Ishikawa (cell line): ENCODE results near the gene RBMS3.
"Not testable (repeated sequence)": the region's sequence is repeated elsewhere in the genome, so short reads cannot be mapped to it uniquely, and the experiment has no call there.

Experiments
- CEBPB ChIP-seq: IDR thresholded peaks from 2 replicates; pipeline ENCODE4 v1.6.1; 2012
- EP300 ChIP-seq: IDR thresholded peaks from 2 replicates; pipeline ENCODE4 v1.6.1; 2012; ENCODE audit warnings: borderline replicate concordance
- MAX ChIP-seq: IDR thresholded peaks from 2 replicates; pipeline ENCODE4 v1.6.1; 2012
- RAD21 ChIP-seq: IDR thresholded peaks from 2 replicates; pipeline ENCODE4 v1.6.1; 2012; ENCODE audit warnings: low read depth
- REST ChIP-seq: IDR thresholded peaks from 2 replicates; pipeline ENCODE4 v1.6.1; 2012; ENCODE audit warnings: low read depth, mild to moderate bottlenecking
- TAF1 ChIP-seq: IDR thresholded peaks from 2 replicates; pipeline ENCODE4 v1.6.1; 2012; ENCODE audit warnings: low read depth, mild to moderate bottlenecking
- TEAD4 ChIP-seq: IDR thresholded peaks from 2 replicates; pipeline ENCODE4 v1.6.1; 2012
- USF1 ChIP-seq: IDR thresholded peaks from 2 replicates; pipeline ENCODE4 v1.6.1; 2012

- not testable (repeated sequence) for TF ChIP-seq EP300, CEBPB, TAF1, RAD21, USF1, MAX, REST
- peak; percentile 93 for TF ChIP-seq TEAD4
Measured at GRCh38 chr3:29233126-29233525, 47.7 kb upstream of the RBMS3 start.
